ENCODE data around the gene S100A2.

S100A2 gene

GRCh38 chr1:153552335-153552734 lies 13.3 kb downstream of the S100A2 start:
- no peaks in the 10 kb centered on the region for H3K27me3 ChIP-seq (replicated peaks; ENCODE audit: insufficient read depth, low read length)
- DNase-seq, result no peak
- H3K4me1 ChIP-seq (ENCODE audit: low read length), result no peaks in the 10 kb centered on the region
- no peak overlapping the region for H3K9ac ChIP-seq (ENCODE audit: low read length)
- H2AFZ ChIP-seq (ENCODE audit: low read length), result no peak overlapping the region
- H3K79me2 ChIP-seq (ENCODE audit: low read length), result no peaks in the 10 kb centered on the region
- H3K27ac ChIP-seq (ENCODE audit: low read length), result no peak overlapping the region
- no peaks in the 10 kb centered on the region for H3F3A ChIP-seq (ENCODE audit: insufficient read depth, low read length)
- H4K20me1 ChIP-seq (ENCODE audit: insufficient read depth, low read length), result no peaks in the 10 kb centered on the region
- H3K4me3 ChIP-seq (ENCODE audit: low read length), result no peak overlapping the region
- no peaks in the 10 kb centered on the region for H3K36me3 ChIP-seq (replicated peaks; ENCODE audit: insufficient read depth, low read length)
- no peaks in the 10 kb centered on the region for H3K9me2 ChIP-seq (replicated peaks; ENCODE audit: insufficient read depth, low read length)
- no peak overlapping the region for H3K4me2 ChIP-seq (ENCODE audit: low read depth, low read length)
- H3K9me3 ChIP-seq (replicated peaks; ENCODE audit: insufficient read depth, low read length), result no peaks in the 10 kb centered on the region
- TF ChIP-seq, protein P1, sequence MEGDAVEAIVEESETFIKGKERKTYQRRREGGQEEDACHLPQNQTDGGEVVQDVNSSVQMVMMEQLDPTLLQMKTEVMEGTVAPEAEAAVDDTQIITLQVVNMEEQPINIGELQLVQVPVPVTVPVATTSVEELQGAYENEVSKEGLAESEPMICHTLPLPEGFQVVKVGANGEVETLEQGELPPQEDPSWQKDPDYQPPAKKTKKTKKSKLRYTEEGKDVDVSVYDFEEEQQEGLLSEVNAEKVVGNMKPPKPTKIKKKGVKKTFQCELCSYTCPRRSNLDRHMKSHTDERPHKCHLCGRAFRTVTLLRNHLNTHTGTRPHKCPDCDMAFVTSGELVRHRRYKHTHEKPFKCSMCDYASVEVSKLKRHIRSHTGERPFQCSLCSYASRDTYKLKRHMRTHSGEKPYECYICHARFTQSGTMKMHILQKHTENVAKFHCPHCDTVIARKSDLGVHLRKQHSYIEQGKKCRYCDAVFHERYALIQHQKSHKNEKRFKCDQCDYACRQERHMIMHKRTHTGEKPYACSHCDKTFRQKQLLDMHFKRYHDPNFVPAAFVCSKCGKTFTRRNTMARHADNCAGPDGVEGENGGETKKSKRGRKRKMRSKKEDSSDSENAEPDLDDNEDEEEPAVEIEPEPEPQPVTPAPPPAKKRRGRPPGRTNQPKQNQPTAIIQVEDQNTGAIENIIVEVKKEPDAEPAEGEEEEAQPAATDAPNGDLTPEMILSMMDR (IDR thresholded peaks at IDR 0.05; ENCODE audit: low read length), result no peak
- no peak for TF ChIP-seq EZH2 (optimal IDR thresholded peaks at IDR 0.05; ENCODE audit: low read depth, low read length)
- no peak for TF ChIP-seq EZH2phosphoT487 (IDR thresholded peaks at IDR 0.05; ENCODE audit: low read length)

DNA sequence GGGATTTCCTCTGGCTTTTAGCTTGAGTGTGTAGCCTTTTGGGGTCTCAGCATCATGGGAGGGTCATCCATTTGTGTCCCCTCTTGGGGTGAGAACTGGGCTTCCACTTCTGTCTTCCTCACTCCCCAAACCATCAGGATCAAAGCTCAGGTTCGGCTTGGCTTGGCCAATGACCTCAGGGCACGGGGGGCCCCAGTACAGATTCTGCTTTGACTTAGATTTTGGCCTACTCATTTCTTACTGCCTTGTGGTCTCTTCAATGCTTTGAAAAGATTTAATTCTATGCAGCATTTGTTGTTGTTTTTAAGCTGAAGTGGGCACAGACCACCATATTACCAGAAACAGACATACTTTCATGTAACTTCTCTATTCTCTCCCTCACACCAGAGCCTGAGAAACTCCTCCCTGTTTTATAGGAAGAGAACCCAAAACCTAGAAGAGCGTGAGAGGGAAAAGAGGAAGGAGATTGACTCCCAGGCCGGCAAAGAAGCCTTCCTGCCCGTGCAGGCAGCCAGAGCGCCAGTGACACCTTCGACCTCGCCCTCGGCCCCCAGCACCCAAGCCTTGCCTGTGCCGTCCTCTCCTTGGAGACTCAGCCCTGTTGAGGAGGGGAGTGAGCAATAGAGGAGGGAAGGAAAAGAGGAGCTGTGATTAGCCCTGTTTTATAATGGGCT lies 14.7 kb downstream of the S100A2 start:
- Histone ChIP-seq H3F3A (ENCODE audit: insufficient read depth, low read length) (no peaks in the 10 kb centered on the region), H3K4me2 (ENCODE audit: low read depth, low read length) (no peak overlapping the region), H3K4me1 (ENCODE audit: low read length) (no peaks in the 10 kb centered on the region), H4K20me1 (ENCODE audit: insufficient read depth, low read length) (no peaks in the 10 kb centered on the region), H3K79me2 (ENCODE audit: low read length) (no peaks in the 10 kb centered on the region), H3K36me3 (replicated peaks; ENCODE audit: insufficient read depth, low read length) (no peaks in the 10 kb centered on the region), H2AFZ (ENCODE audit: low read length) (no peak overlapping the region), H3K27me3 (replicated peaks; ENCODE audit: insufficient read depth, low read length) (no peaks in the 10 kb centered on the region), H3K27ac (ENCODE audit: low read length) (no peak overlapping the region), H3K4me3 (ENCODE audit: low read length) (no peak overlapping the region), H3K9ac (ENCODE audit: low read length) (no peak overlapping the region), H3K9me2 (replicated peaks; ENCODE audit: insufficient read depth, low read length) (no peaks in the 10 kb centered on the region), H3K9me3 (replicated peaks; ENCODE audit: insufficient read depth, low read length) (no peaks in the 10 kb centered on the region)
- no peak for DNase-seq
- TF ChIP-seq EZH2 (optimal IDR thresholded peaks at IDR 0.05; ENCODE audit: low read depth, low read length), result no peak
- TF ChIP-seq, protein P1 (IDR thresholded peaks at IDR 0.05; ENCODE audit: low read length), result no peak
- TF ChIP-seq EZH2phosphoT487 (IDR thresholded peaks at IDR 0.05; ENCODE audit: low read length), result no peak

DNA sequence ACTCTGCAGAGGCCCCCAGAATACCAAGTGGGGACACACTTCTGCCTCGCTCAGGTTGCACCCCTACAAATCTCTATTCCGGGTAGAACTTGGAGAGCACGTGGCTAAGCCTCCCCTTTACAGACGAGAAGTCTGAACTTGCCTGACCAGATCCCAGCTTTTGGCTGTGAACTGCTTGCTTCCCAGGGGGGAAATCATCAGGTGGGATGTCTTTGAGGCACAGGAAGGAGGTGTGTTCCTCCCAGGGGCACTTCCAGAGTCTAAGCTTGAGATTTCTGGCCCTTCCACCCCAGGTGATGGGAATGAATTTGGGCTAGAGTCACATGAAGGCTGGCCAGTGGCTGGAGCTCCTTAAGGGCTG lies 15.3 kb downstream of the S100A2 start:
- Histone ChIP-seq H3K27ac (ENCODE audit: low read length) (no peak overlapping the region), H4K20me1 (ENCODE audit: insufficient read depth, low read length) (no peaks in the 10 kb centered on the region), H3K4me2 (ENCODE audit: low read depth, low read length) (no peak overlapping the region), H3K9ac (ENCODE audit: low read length) (no peak overlapping the region), H3K4me3 (ENCODE audit: low read length) (no peak overlapping the region), H3K79me2 (ENCODE audit: low read length) (no peaks in the 10 kb centered on the region), H3K9me2 (replicated peaks; ENCODE audit: insufficient read depth, low read length) (no peaks in the 10 kb centered on the region), H3K36me3 (replicated peaks; ENCODE audit: insufficient read depth, low read length) (no peaks in the 10 kb centered on the region), H3K9me3 (replicated peaks; ENCODE audit: insufficient read depth, low read length) (no peaks in the 10 kb centered on the region), H3K4me1 (ENCODE audit: low read length) (0 out of 2 replicates have a peak, but pooled peaks cover 2% of the 10 kb centered on the region), H3F3A (ENCODE audit: insufficient read depth, low read length) (no peaks in the 10 kb centered on the region), H2AFZ (ENCODE audit: low read length) (no peak overlapping the region), H3K27me3 (replicated peaks; ENCODE audit: insufficient read depth, low read length) (no peaks in the 10 kb centered on the region)
- no peak for DNase-seq
- TF ChIP-seq EZH2phosphoT487 (IDR thresholded peaks at IDR 0.05; ENCODE audit: low read length), result no peak
- no peak for TF ChIP-seq EZH2 (optimal IDR thresholded peaks at IDR 0.05; ENCODE audit: low read depth, low read length)
- TF ChIP-seq, protein P1 (IDR thresholded peaks at IDR 0.05; ENCODE audit: low read length), result no peak

All from MM.1S (cell line).